Stimulated activated CD8-positive, alpha-beta memory T cell treated with anti-CD3 and anti-CD28 coated beads, Interleukin-4, amount 100 ng/mL, for 24 hours (primary cell): ENCODE data around the gene TAF11L7.
"Not testable (repeated sequence)": the region's sequence is repeated elsewhere in the genome, so short reads cannot be mapped to it uniquely, and the experiment has no call there.

Source experiments
- DNase-seq: peaks from one replicate; pipeline ENCODE4 v3.0.0-alpha.2; 2020; ENCODE audit warnings: low read depth

The TAF11L7 gene

GRCh38 chr5:17585658-17586057 lies at the start of gene TAF11L7:
Gene TAF11L7, minus strand, starts transcription at chr5:17585758.
- DNase-seq: not testable (repeated sequence)

- no peak for DNase-seq
Observed at GRCh38 chr5:17634160-17634559, 48.6 kb upstream of the TAF11L7 start, which contains the start of gene TAF11L14. Gene TAF11L14, plus strand, starts transcription at chr5:17634460.

- DNase-seq: not testable (repeated sequence)
Observed at GRCh38 chr5:17631788-17632187, 46.2 kb upstream of the TAF11L7 start, which contains the start of gene TAF11L13. Gene TAF11L13, plus strand, starts transcription at chr5:17632088.

GRCh38 chr5:17625686-17626085 lies 40.1 kb upstream of the TAF11L7 start:
- no peak for DNase-seq

GRCh38 chr5:17620627-17621026 lies 35.1 kb upstream of the TAF11L7 start:
- DNase-seq: no peak

- no peak for DNase-seq
Observed at GRCh38 chr5:17619354-17619753, 33.8 kb upstream of the TAF11L7 start.

- no peak for DNase-seq
Observed at GRCh38 chr5:17614872-17615605, 29.5 kb upstream of the TAF11L7 start.

- not testable (repeated sequence) for DNase-seq
Observed at GRCh38 chr5:17610092-17610491, 24.5 kb upstream of the TAF11L7 start, which contains the start of gene TAF11L12. Gene TAF11L12, plus strand, starts transcription at chr5:17610392.

- not testable (repeated sequence) for DNase-seq
Observed at GRCh38 chr5:17607461-17607860, 21.9 kb upstream of the TAF11L7 start.

- DNase-seq: no peak
Observed at GRCh38 chr5:17604951-17605350, 19.4 kb upstream of the TAF11L7 start.

- not testable (repeated sequence) for DNase-seq
Observed at GRCh38 chr5:17603880-17604279, 18.3 kb upstream of the TAF11L7 start, which contains the start of gene TAF11L11. Gene TAF11L11, plus strand, starts transcription at chr5:17604183.

- not testable (repeated sequence) for DNase-seq
Observed at GRCh38 chr5:17597728-17598127, 12.2 kb upstream of the TAF11L7 start, which contains the start of gene TAF11L10. Gene TAF11L10, minus strand, starts transcription at chr5:17597828.

- DNase-seq: not testable (repeated sequence)
Observed at GRCh38 chr5:17594255-17594654, 8.7 kb upstream of the TAF11L7 start, which contains the start of gene TAF11L9. Gene TAF11L9, minus strand, starts transcription at chr5:17594394.

- DNase-seq: not testable (repeated sequence)
Observed at GRCh38 chr5:17590860-17591259, 5.3 kb upstream of the TAF11L7 start, which contains the start of gene TAF11L8. Gene TAF11L8, minus strand, starts transcription at chr5:17590960.
